PFSK-1 (cell line): ENCODE measurements around the gene EFNA5.

ENCODE experiments used
- POLR2AphosphoS5 ChIP-seq: IDR thresholded peaks from 2 replicates; pipeline ENCODE4 v1.6.1; 2012; ENCODE audit warnings: low read depth, mild to moderate bottlenecking, control low read depth, low read length, moderate library complexity
- REST ChIP-seq, 2 experiments: IDR thresholded peaks; 2 replicates each; pipeline versions ENCODE4 v1.6.1 to v1.8.0; 2011 to 2012; ENCODE audit warnings: low read depth in 2 of 2, low read length in 2 of 2, control low read depth in 1 of 2, inconsistent platforms in 1 of 2, mild to moderate bottlenecking in 1 of 2, moderate library complexity in 1 of 2; ENCODE audit not compliant: insufficient read depth in 1 of 2
- TAF1 ChIP-seq: IDR thresholded peaks from 2 replicates; pipeline ENCODE4 v1.6.1; 2012; ENCODE audit warnings: low read length, control low read depth, borderline replicate concordance; ENCODE audit not compliant: insufficient read depth

DNA sequence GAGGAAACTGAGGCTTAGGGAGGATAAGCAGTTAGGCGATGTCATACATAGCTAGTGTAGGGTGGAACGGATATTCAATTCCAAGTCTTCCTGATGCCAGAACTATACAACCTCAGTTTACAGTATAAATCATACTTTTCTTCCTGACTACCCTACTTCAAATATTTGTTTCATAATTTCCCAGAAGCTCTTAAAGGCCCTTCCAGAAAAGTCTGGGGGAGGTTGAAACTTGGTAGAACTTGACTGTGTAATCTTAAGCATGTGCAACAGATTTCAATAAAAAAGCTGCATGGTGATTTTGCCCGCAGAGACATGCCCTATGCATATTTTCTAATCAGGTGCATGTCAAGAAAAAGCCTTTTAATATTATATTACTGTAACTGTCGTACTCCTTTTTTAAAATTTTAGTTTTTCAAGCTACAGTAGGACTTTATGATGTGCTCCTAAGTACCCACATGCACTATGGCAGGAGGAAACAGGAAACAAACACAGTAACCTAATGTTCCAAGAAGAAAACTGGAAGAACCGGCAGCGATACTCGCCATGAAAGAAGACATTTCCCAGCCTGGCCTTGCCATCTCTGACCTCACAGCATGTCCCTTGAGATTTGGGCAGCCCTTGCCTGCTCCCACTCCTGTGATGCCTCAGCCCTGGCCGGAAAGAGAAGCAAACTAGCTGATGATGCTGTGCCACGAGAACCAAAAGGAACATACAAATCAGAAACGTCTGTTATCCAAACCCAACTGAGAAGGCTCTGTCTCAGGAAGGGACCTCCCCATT lies 266.0 kb downstream of the EFNA5 start:
- TF ChIP-seq POLR2AphosphoS5 (no peak), REST (IDR thresholded peaks at IDR 0.05; ENCODE audit: insufficient read depth in 1 of 2, low read depth in 2 of 2, low read length in 2 of 2) (no peak), TAF1 (no peak)
